Measurements from ENCODE around the gene RAB1B. TPM values are rescaled to one million over a fixed set of nuclear protein-coding genes. Genes with fewer than 3 reads are reported as not detected.

Gene RAB1B
- total RNA-seq, 1 experiment from 2014 or later, result 380 TPM

- Histone ChIP-seq H2AFZ (ENCODE audit: low read length) (peak overlapping the region; percentile 85), H3K4me2 (ENCODE audit: low read length) (peak overlapping the region; percentile 83), H3K9me2 (replicated peaks; ENCODE audit: low read length) (no peaks in the 10 kb centered on the region), H4K20me1 (ENCODE audit: low read length) (no peaks in the 10 kb centered on the region), H3F3A (ENCODE audit: low read length, unreplicated experiment) (no peaks in the 10 kb centered on the region), H3K9me3 (ENCODE audit: low read length) (no peaks in the 10 kb centered on the region), H3K27ac (ENCODE audit: low read length) (no peak overlapping the region), H3K9ac (ENCODE audit: low read length) (peak overlapping the region; percentile 30; the same call in 1 of the 2 replicates), H3K4me1 (ENCODE audit: insufficient read depth, low read length) (peaks cover 5% of the 10 kb centered on the region), H3K27me3 (ENCODE audit: low read length) (no peaks in the 10 kb centered on the region), H3K36me3 (ENCODE audit: low read depth, low read length) (no peaks in the 10 kb centered on the region), H3K79me2 (ENCODE audit: low read length) (no peaks in the 10 kb centered on the region), H3K4me3 (ENCODE audit: low read length) (peak overlapping the region; percentile 77)
- TF ChIP-seq EZH2phosphoT487 (IDR thresholded peaks at IDR 0.05; ENCODE audit: borderline replicate concordance, low read length) (no peak), CTCF (conservative IDR thresholded peaks at IDR 0.05; ENCODE audit: low read depth, low read length) (no peak), EZH2 (IDR thresholded peaks at IDR 0.05; ENCODE audit: low read length, unreplicated experiment) (no peak)
- intact Hi-C loops (cut with micrococcal nuclease), result no loop called here
- DNase-seq, result no peak
- no TSS peak for BruUV-seq (replicated peaks)
- ChIA-PET CTCF (interaction anchor here (0.5 to 2.3 kb wide), 9 partner anchors 14 to 367 kb away, joined by 3 to 21 read pairs (median 4); partner anchors contain the start of gene RIN1), POLR2A (ENCODE audit: unreplicated experiment) (no interaction called here)
- no peak for ATAC-seq
Measured at GRCh38 chr11:66311470-66311964, 43.1 kb downstream of the RAB1B start.

- peak overlapping the region; percentile 30; the same call in 1 of the 2 replicates for H3K9ac ChIP-seq (ENCODE audit: low read length)
- POLR2A ChIA-PET (ENCODE audit: unreplicated experiment), result interaction anchor here (0.5 to 1.4 kb wide), 7 partner anchors 15 to 154 kb away, joined by 5 to 16 read pairs (median 9); partner anchors contain the start of genes B4GAT1, RIN1 and YIF1A
Measured at GRCh38 chr11:66311965-66312548, 43.6 kb downstream of the RAB1B start.

More at GRCh38 chr11:66311965-66312548, 43.6 kb downstream of the RAB1B start:
- Histone ChIP-seq H3K4me2 (ENCODE audit: low read length) (peak overlapping the region; percentile 83), H3K79me2 (ENCODE audit: low read length) (no peaks in the 10 kb centered on the region), H3K9me2 (replicated peaks; ENCODE audit: low read length) (no peaks in the 10 kb centered on the region), H3K27ac (ENCODE audit: low read length) (peak overlapping the region; percentile 30; the same call in 1 of the 2 replicates), H3F3A (ENCODE audit: low read length, unreplicated experiment) (no peaks in the 10 kb centered on the region), H3K27me3 (ENCODE audit: low read length) (no peaks in the 10 kb centered on the region), H3K36me3 (ENCODE audit: low read depth, low read length) (no peaks in the 10 kb centered on the region), H3K4me3 (ENCODE audit: low read length) (peak overlapping the region; percentile 77), H2AFZ (ENCODE audit: low read length) (peak overlapping the region; percentile 85), H3K4me1 (ENCODE audit: insufficient read depth, low read length) (peaks cover 5% of the 10 kb centered on the region), H3K9me3 (ENCODE audit: low read length) (no peaks in the 10 kb centered on the region), H4K20me1 (ENCODE audit: low read length) (no peaks in the 10 kb centered on the region)
- TF ChIP-seq EZH2 (IDR thresholded peaks at IDR 0.05; ENCODE audit: low read length, unreplicated experiment) (no peak), EZH2phosphoT487 (IDR thresholded peaks at IDR 0.05; ENCODE audit: borderline replicate concordance, low read length) (no peak), CTCF (conservative IDR thresholded peaks at IDR 0.05; ENCODE audit: low read depth, low read length) (peak; percentile 98)
- intact Hi-C loops (cut with micrococcal nuclease), result loop anchor here (1.0 kb wide), 2 partner anchors 16 to 74 kb away; no protein-coding TSS in a partner anchor
- no TSS peak for BruUV-seq (replicated peaks)
- peak; percentile 73 for ATAC-seq
- CTCF ChIA-PET, result interaction anchor here (0.6 to 2.3 kb wide), 13 partner anchors 10 to 367 kb away, joined by 3 to 22 read pairs (median 8); partner anchors contain the start of genes RIN1 and YIF1A
- DNase-seq, result peak; percentile 89

Data from PC-3 (cell line).